Ascending aorta (tissue), 2 donors: ENCODE results near the gene MCM3AP. TPM values are rescaled to one million over a fixed set of nuclear protein-coding genes. Genes with fewer than 3 reads are reported as not detected.

Source experiments
- DNase-seq, 2 donors: peaks; one replicate each; pipeline ENCODE4 v3.0.0-alpha.2; 2019; ENCODE audit warnings: low spot score in 2 of 2
- H3K27ac ChIP-seq, 2 donors: fragments of 200-600 bp; sonication (generic); one replicate each; pipeline ENCODE4 v1.5.1; 2016 to 2017; ENCODE audit warnings: mild to moderate bottlenecking in 1 of 2
- H3K27me3 ChIP-seq: fragments of 200-600 bp; sonication (generic); one replicate; pipeline ENCODE4 v1.5.1; 2017
- H3K36me3 ChIP-seq, 2 donors: fragments of 200-600 bp; sonication (generic); one replicate each; pipeline ENCODE4 v1.5.1; 2016
- H3K4me1 ChIP-seq, 2 donors: fragments of 200-600 bp; sonication (generic); one replicate each; pipeline ENCODE4 v1.5.1; 2016 to 2017; ENCODE audit warnings: mild to moderate bottlenecking in 1 of 2
- H3K4me3 ChIP-seq, 2 donors: fragments of 200-600 bp; sonication (generic); one replicate each; pipeline ENCODE4 v1.5.1; 2016 to 2017; ENCODE audit warnings: mild to moderate bottlenecking in 1 of 2
- H3K9me3 ChIP-seq, 2 donors: fragments of 200-600 bp; sonication (generic); one replicate each; pipeline ENCODE4 v1.5.1; 2016
- intact Hi-C: fragments of 100-400 bp; cut with DNase I; formaldehyde crosslinking; loops from one replicate; pipeline ENCODE4 v1.15.1; 2023
- total RNA-seq: library from RNA; depleted of rRNA; stranded (reverse); fragments of >200 nt; gene quantifications from one replicate; pipeline ENCODE4 v1.1.0, GENCODE V29; 2016
- TF ChIP-seq, protein P1 (sequence below), 3 experiments: fragments of 200-600 bp in 2 of 3; fragments of 450-650 bp in 1 of 3; sonication (generic) in 2 of 3; IDR thresholded peaks; one replicate each; pipeline ENCODE4 v1.5.1; 2016 to 2019; ENCODE audit warnings: antibody characterized with exemption in 3 of 3, mild to moderate bottlenecking in 1 of 3, moderate library complexity in 1 of 3

Gene MCM3AP
- total RNA-seq, 1 donor from 2014 or later = 121 TPM

DNA sequence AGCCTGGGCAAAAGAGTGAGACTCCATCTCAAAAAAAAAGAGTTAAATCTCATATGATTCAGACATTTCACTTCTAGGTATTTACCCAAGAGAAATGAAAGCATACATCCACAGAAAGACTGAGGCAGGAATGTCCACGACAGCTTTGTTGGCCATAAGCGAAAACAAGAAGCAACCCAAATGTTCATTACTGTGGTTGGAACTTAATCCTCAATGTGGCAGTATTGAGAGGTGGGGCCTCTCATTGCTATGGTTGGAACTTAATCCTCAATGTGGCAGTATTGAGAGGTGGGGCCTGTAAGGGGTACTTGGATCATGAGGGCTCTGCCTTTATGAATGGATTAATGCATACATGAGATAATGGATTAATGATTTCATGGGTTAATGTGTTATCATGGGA, 23.0 kb upstream of the MCM3AP start:
- no peaks in the 10 kb centered on the region for H3K4me1 ChIP-seq
- intact Hi-C loops = no loop called here
- TF ChIP-seq, protein P1, sequence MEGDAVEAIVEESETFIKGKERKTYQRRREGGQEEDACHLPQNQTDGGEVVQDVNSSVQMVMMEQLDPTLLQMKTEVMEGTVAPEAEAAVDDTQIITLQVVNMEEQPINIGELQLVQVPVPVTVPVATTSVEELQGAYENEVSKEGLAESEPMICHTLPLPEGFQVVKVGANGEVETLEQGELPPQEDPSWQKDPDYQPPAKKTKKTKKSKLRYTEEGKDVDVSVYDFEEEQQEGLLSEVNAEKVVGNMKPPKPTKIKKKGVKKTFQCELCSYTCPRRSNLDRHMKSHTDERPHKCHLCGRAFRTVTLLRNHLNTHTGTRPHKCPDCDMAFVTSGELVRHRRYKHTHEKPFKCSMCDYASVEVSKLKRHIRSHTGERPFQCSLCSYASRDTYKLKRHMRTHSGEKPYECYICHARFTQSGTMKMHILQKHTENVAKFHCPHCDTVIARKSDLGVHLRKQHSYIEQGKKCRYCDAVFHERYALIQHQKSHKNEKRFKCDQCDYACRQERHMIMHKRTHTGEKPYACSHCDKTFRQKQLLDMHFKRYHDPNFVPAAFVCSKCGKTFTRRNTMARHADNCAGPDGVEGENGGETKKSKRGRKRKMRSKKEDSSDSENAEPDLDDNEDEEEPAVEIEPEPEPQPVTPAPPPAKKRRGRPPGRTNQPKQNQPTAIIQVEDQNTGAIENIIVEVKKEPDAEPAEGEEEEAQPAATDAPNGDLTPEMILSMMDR (IDR thresholded peaks at IDR 0.05) = no peak
- no peak for DNase-seq
- no peak overlapping the region for H3K4me3 ChIP-seq
- H3K27me3 ChIP-seq = no peaks in the 10 kb centered on the region
- no peak overlapping the region for H3K27ac ChIP-seq
- no peaks in the 10 kb centered on the region for H3K9me3 ChIP-seq
- peaks cover 0 to 4% of the 10 kb centered on the region in 2 donors for H3K36me3 ChIP-seq

DNA sequence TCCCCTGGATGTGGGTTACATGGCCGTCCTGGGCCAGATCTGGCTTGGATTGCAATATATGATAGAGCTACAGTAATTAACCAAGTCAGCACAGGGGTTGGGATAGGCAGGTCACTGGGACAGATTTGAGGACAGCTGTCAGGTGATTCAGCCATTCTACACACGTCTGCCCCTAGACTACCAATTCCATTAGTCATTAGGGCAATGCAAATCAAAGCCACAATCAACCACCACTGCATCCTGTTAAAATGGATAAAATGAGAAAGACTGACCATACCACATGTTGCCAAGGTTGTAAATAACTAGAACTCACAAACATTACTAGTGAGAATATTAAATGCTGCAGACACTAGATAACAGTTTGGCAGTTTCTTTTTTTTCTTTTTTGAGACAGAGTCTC, 22.2 kb upstream of the MCM3AP start:
- Histone ChIP-seq H3K36me3 (peaks cover 0 to 4% of the 10 kb centered on the region in 2 donors), H3K27ac (no peak overlapping the region), H3K4me1 (no peaks in the 10 kb centered on the region), H3K9me3 (no peaks in the 10 kb centered on the region), H3K4me3 (no peak overlapping the region), H3K27me3 (no peaks in the 10 kb centered on the region)
- intact Hi-C loops = no loop called here
- no peak for DNase-seq
- TF ChIP-seq, protein P1 (IDR thresholded peaks at IDR 0.05) = no peak

DNA sequence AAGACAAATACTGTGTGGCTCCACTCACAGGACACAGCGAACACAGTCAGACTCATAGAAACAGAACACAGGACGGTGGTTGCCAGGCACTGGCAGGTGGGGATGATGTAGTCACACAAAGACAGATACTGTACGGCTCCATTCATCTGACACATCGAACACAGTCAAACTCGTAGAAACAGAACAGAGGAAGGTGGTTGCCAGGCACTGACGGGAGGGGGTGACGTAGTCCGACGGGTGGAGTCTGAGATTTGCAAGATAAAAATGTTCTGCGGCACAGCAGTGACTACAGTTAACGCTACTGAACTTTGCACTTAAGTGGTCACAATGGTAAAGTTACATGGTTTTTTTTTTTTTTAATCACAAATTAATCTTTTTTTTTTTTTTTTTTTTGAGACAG, 19.5 kb upstream of the MCM3AP start:
- TF ChIP-seq, protein P1 (IDR thresholded peaks at IDR 0.05) = no peak
- Histone ChIP-seq H3K36me3 (peaks cover 4 to 5% of the 10 kb centered on the region in 2 donors), H3K9me3 (no peaks in the 10 kb centered on the region), H3K27me3 (no peaks in the 10 kb centered on the region), H3K27ac (no peak overlapping the region), H3K4me3 (no peak overlapping the region), H3K4me1 (no peaks in the 10 kb centered on the region)
- intact Hi-C loops = no loop called here
- no peak for DNase-seq

DNA sequence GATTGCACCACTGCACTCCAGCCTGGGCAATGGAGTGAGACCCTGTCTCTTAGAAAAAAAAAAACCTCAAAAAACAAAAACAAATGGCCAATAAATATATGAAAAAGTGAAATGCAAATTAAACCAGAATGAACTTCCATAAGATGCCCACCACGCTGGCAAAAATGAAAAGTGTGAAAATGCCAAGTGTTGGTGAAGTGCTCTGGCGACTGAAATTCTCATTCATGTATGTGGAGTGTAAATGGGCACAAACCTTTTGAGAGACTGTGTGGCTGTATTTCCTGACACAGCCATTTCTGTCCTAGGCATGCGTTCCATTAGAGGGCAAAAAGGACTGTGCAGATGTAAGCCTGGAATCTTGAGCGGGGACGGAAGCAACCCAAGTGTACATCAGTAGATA, 19.0 kb upstream of the MCM3AP start:
- DNase-seq = no peak
- H3K4me1 ChIP-seq = no peaks in the 10 kb centered on the region
- no peaks in the 10 kb centered on the region for H3K9me3 ChIP-seq
- no peak overlapping the region for H3K4me3 ChIP-seq
- intact Hi-C loops = no loop called here
- TF ChIP-seq, protein P1 (IDR thresholded peaks at IDR 0.05) = no peak
- no peak overlapping the region for H3K27ac ChIP-seq
- peaks cover 4 to 8% of the 10 kb centered on the region in 2 donors for H3K36me3 ChIP-seq
- no peaks in the 10 kb centered on the region for H3K27me3 ChIP-seq

DNA sequence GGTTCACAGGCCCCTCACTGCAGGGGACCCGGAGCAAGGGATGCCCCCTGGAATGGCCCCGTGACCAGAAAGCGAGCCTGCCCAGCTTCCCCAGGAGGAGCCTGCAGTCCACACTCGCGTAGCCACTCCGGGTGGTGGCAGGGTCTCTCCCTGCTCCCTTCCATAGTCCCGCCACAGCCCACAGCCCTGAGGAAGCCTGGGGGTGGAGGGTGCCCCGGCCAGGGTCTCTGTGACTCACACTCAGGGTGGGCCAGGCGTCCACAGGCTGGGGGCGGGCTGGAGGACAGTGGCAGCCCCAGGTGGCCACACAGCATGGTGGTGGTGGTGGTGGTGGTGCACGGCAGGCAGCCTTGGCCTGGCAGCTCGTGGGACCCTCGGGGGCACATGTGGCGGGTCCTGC, 16.3 kb upstream of the MCM3AP start:
- Histone ChIP-seq H3K4me1 (peaks cover 0 to 4% of the 10 kb centered on the region in 2 donors), H3K4me3 (no peak overlapping the region), H3K27ac (no peak overlapping the region), H3K9me3 (no peaks in the 10 kb centered on the region), H3K27me3 (no peaks in the 10 kb centered on the region), H3K36me3 (peaks cover 4 to 8% of the 10 kb centered on the region in 2 donors)
- TF ChIP-seq, protein P1 (IDR thresholded peaks at IDR 0.05) = no peak
- no peak for DNase-seq
- intact Hi-C loops = no loop called here

DNA sequence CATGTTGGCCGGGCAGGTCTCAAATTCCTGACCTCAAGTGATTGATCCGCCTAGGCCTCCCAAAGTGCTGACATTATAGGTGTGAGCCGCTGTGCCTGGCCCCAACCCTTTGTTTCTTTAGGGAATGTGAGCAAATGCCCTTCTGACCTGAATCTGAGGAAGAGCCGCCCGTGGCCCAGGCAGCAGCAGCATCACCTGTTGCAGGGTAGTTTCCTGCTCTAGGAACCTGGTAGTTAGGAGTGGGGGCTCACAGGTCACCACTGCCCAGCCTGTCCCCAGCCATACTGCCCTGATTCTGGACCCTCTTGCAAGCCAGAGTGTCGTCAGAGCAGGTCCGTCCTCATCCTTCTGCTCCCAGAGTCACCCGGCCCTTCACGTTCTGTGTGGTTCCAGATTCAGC, 13.8 kb upstream of the MCM3AP start:
- no peaks in the 10 kb centered on the region for H3K27me3 ChIP-seq
- intact Hi-C loops = no loop called here

More for the DNA sequence above, 13.8 kb upstream of the MCM3AP start:
- no peak for DNase-seq
- TF ChIP-seq, protein P1 (IDR thresholded peaks at IDR 0.05) = no peak
- H3K27ac ChIP-seq = no peak overlapping the region
- H3K36me3 ChIP-seq = peaks cover 0 to 8% of the 10 kb centered on the region in 2 donors
- H3K4me3 ChIP-seq = no peak overlapping the region
- peaks cover 0 to 4% of the 10 kb centered on the region in 2 donors for H3K4me1 ChIP-seq
- no peaks in the 10 kb centered on the region for H3K9me3 ChIP-seq
